SU-DHL-6 (cell line): ENCODE results near the gene PPM1H.
"Not testable (repeated sequence)": the region's sequence is repeated elsewhere in the genome, so short reads cannot be mapped to it uniquely, and the experiment has no call there.

Experiments used
- H2AFZ ChIP-seq: fragments of 200-600 bp; sonication (generic); 2 replicates; pipeline ENCODE4 v1.6.1; 2014; ENCODE audit warnings: low read depth, mild to moderate bottlenecking, moderate library complexity, mixed read lengths, antibody characterized with exemption, low read length; ENCODE audit not compliant: severe bottlenecking
- H3F3A ChIP-seq: fragments of 200-600 bp; shearing (Covaris generic); 2 replicates; pipeline ENCODE4 v1.6.0; 2016; ENCODE audit warnings: antibody characterized with exemption, mild to moderate bottlenecking; ENCODE audit not compliant: insufficient read depth
- H3K27ac ChIP-seq: fragments of 200-600 bp; sonication (generic); 2 replicates; pipeline ENCODE4 v1.5.1; 2016; ENCODE audit warnings: low read depth, mild to moderate bottlenecking, low read length, moderate library complexity, mixed read lengths
- H3K27me3 ChIP-seq: fragments of 200-600 bp; sonication (generic), shearing (Covaris generic); 2 replicates; pipeline ENCODE4 v1.6.0; 2014; ENCODE audit warnings: mild to moderate bottlenecking, low read length
- H3K36me3 ChIP-seq: fragments of 200-600 bp; sonication (generic); 2 replicates; pipeline ENCODE4 v1.6.1; 2014; ENCODE audit warnings: mild to moderate bottlenecking, low read length, mixed read lengths
- H3K4me2 ChIP-seq: fragments of 300-600, 200-600 bp; shearing (Covaris generic), sonication (generic); 2 replicates; pipeline ENCODE4 v1.6.0; 2014; ENCODE audit warnings: low read length, low read depth, mild to moderate bottlenecking; ENCODE audit not compliant: poor library complexity, severe bottlenecking
- H3K4me3 ChIP-seq: fragments of 200-600 bp; sonication (generic); 2 replicates; pipeline ENCODE4 v1.5.1; 2014; ENCODE audit warnings: antibody characterized with exemption, low read length, mild to moderate bottlenecking, mixed read lengths; ENCODE audit not compliant: insufficient read depth, poor library complexity, severe bottlenecking
- H3K79me2 ChIP-seq: fragments of 200-600 bp; sonication (generic); 2 replicates; pipeline ENCODE4 v1.6.1; 2014; ENCODE audit warnings: mild to moderate bottlenecking, low read length, moderate library complexity; ENCODE audit not compliant: insufficient read depth
- H3K9ac ChIP-seq: fragments of 200-600 bp; sonication (generic); 2 replicates; pipeline ENCODE4 v1.7.0; 2014; ENCODE audit warnings: mild to moderate bottlenecking, low read length
- H3K9me2 ChIP-seq: fragments of 200-600 bp; sonication (generic); replicated peaks from 2 replicates; pipeline ENCODE4 v1.6.1; 2014; ENCODE audit warnings: low read length; ENCODE audit not compliant: insufficient read depth
- H3K9me3 ChIP-seq: fragments of 200-600 bp; sonication (generic); 2 replicates; pipeline ENCODE4 v1.6.1; 2014; ENCODE audit warnings: low read length, mixed read lengths; ENCODE audit not compliant: insufficient read depth
- H4K20me1 ChIP-seq: fragments of 200-600 bp; sonication (generic); 2 replicates; pipeline ENCODE4 v1.6.1; 2014; ENCODE audit warnings: low read depth, mild to moderate bottlenecking, antibody characterized with exemption, low read length, moderate library complexity, mixed read lengths
- CTCF ChIP-seq: fragments of 200-600 bp; sonication (generic); IDR thresholded peaks from one replicate; pipeline ENCODE4 v1.5.1; 2017; ENCODE audit warnings: antibody characterized with exemption, mild to moderate bottlenecking, low read length, moderate library complexity; ENCODE audit not compliant: insufficient read depth, poor library complexity, severe bottlenecking
- EZH2phosphoT487 ChIP-seq: fragments of 200-600 bp; sonication (generic), shearing (Covaris generic); conservative IDR thresholded peaks from 2 replicates; pipeline ENCODE4 v1.6.1; 2018; ENCODE audit warnings: mild to moderate bottlenecking, antibody characterized with exemption, low read length, moderate library complexity, mixed read lengths

PPM1H gene

GRCh38 chr12:62673028-62673815 is 261.7 kb downstream of the PPM1H start:
- peaks cover 20% of the 10 kb centered on the region; the same call in 1 of the 2 replicates for H3K9me3 ChIP-seq
- H3K27ac ChIP-seq: no peak overlapping the region
- H2AFZ ChIP-seq: no peak overlapping the region
- no peaks in the 10 kb centered on the region for H3K79me2 ChIP-seq
- H3K36me3 ChIP-seq: no peaks in the 10 kb centered on the region
- H3K4me2 ChIP-seq: no peak overlapping the region
- no peaks in the 10 kb centered on the region for H3F3A ChIP-seq
- no peaks in the 10 kb centered on the region for H3K9me2 ChIP-seq
- H3K4me3 ChIP-seq: no peak overlapping the region
- no peak overlapping the region for H3K9ac ChIP-seq
- H4K20me1 ChIP-seq: no peaks in the 10 kb centered on the region
- H3K27me3 ChIP-seq: no peaks in the 10 kb centered on the region
- TF ChIP-seq CTCF (no peak), EZH2phosphoT487 (no peak)

- no peak overlapping the region for H3K4me3 ChIP-seq
- H3K9ac ChIP-seq: no peak overlapping the region
- H3K27ac ChIP-seq: no peak overlapping the region
- no peak for TF ChIP-seq CTCF
- no peak overlapping the region for H3K4me2 ChIP-seq
- H4K20me1 ChIP-seq: no peaks in the 10 kb centered on the region
- H3F3A ChIP-seq: no peaks in the 10 kb centered on the region
- no peaks in the 10 kb centered on the region for H3K79me2 ChIP-seq
- H3K9me3 ChIP-seq: peaks cover 1% of the 10 kb centered on the region; the same call in 1 of the 2 replicates
- no peaks in the 10 kb centered on the region for H3K27me3 ChIP-seq
- H3K36me3 ChIP-seq: no peaks in the 10 kb centered on the region
- no peaks in the 10 kb centered on the region for H3K9me2 ChIP-seq
- H2AFZ ChIP-seq: no peak overlapping the region
Observed at GRCh38 chr12:62670986-62671720, 263.8 kb downstream of the PPM1H start.

- Histone ChIP-seq H3K36me3 (no peaks in the 10 kb centered on the region), H3F3A (no peaks in the 10 kb centered on the region), H3K4me2 (no peak overlapping the region), H3K9me2 (no peaks in the 10 kb centered on the region), H2AFZ (no peak overlapping the region), H3K27ac (no peak overlapping the region), H3K9me3 (no peaks in the 10 kb centered on the region), H3K79me2 (no peaks in the 10 kb centered on the region), H3K27me3 (no peaks in the 10 kb centered on the region), H4K20me1 (no peaks in the 10 kb centered on the region), H3K9ac (no peak overlapping the region), H3K4me3 (no peak overlapping the region)
- TF ChIP-seq CTCF (no peak), EZH2phosphoT487 (no peak)
Observed at GRCh38 chr12:62668782-62669181, 266.2 kb downstream of the PPM1H start.

- H3F3A ChIP-seq: not testable (repeated sequence)
Observed at GRCh38 chr12:62664951-62665350, 270.0 kb downstream of the PPM1H start.

More at GRCh38 chr12:62664951-62665350, 270.0 kb downstream of the PPM1H start:
- not testable (repeated sequence) for H4K20me1 ChIP-seq, H3K4me3 ChIP-seq, H3K9me2 ChIP-seq, H3K9ac ChIP-seq, H3K27me3 ChIP-seq, H3K9me3 ChIP-seq, H2AFZ ChIP-seq, H3K4me2 ChIP-seq, H3K27ac ChIP-seq, H3K36me3 ChIP-seq, H3K79me2 ChIP-seq
